HEK293T (cell line): Measurements from ENCODE around the gene BSCL2.
"Not testable (repeated sequence)": the region's sequence is repeated elsewhere in the genome, so short reads cannot be mapped to it uniquely, and the experiment has no call there.

Source experiments
- CTCF ChIA-PET: fragments of 350-600 bp; formaldehyde crosslinking; extraction: SDS; loops from one replicate; lab custom pipeline; 2021; ENCODE audit warnings: antibody characterized with exemption, inconsistent platforms; lab: Yijun Ruan, JAX
- POLR2A ChIA-PET: fragments of 350-600 bp; formaldehyde crosslinking; extraction: SDS; loops from one replicate; lab custom pipeline; 2020; ENCODE audit warnings: antibody characterized with exemption, inconsistent platforms; lab: Yijun Ruan, JAX
- DNase-seq: peaks from one replicate; pipeline ENCODE4 v3.0.0; 2012; ENCODE audit warnings: mixed read lengths; ENCODE audit errors: extremely low spot score
- ARNT ChIP-seq: fragments of 450-650 bp; IDR thresholded peaks from 2 replicates; pipeline ENCODE4 v1.6.1; 2017; ENCODE audit warnings: mild to moderate bottlenecking
- BHLHE40 ChIP-seq: fragments of 450-650 bp; IDR thresholded peaks from 2 replicates; pipeline ENCODE4 v1.6.1; 2016; ENCODE audit warnings: mild to moderate bottlenecking, moderate library complexity, borderline replicate concordance
- CTBP1 ChIP-seq: fragments of 450-650 bp; IDR thresholded peaks from 2 replicates; pipeline ENCODE4 v1.6.1; 2016; ENCODE audit warnings: borderline replicate concordance
- ELF4 ChIP-seq: fragments of 450-650 bp; IDR thresholded peaks from 2 replicates; pipeline ENCODE4 v1.6.1; 2017; ENCODE audit warnings: antibody characterized with exemption
- FOXA1 ChIP-seq: fragments of 450-650 bp; IDR thresholded peaks from 2 replicates; pipeline ENCODE4 v1.6.1; 2016; ENCODE audit warnings: mild to moderate bottlenecking
- FOXK2 ChIP-seq: fragments of 450-650 bp; IDR thresholded peaks from 2 replicates; pipeline ENCODE4 v1.6.1; 2016; ENCODE audit warnings: mild to moderate bottlenecking
- FOXM1 ChIP-seq: fragments of 450-650 bp; IDR thresholded peaks from 2 replicates; pipeline ENCODE4 v1.6.1; 2017; ENCODE audit warnings: mild to moderate bottlenecking, borderline replicate concordance
- HDGF ChIP-seq: fragments of 450-650 bp; IDR thresholded peaks from 2 replicates; pipeline ENCODE4 v1.6.1; 2017; ENCODE audit warnings: antibody characterized with exemption, borderline replicate concordance
- L3MBTL2 ChIP-seq: fragments of 450-650 bp; conservative IDR thresholded peaks from 2 replicates; pipeline ENCODE4 v1.6.1; 2016; ENCODE audit warnings: mild to moderate bottlenecking
- LEF1 ChIP-seq: fragments of 450-650 bp; IDR thresholded peaks from 2 replicates; pipeline ENCODE4 v1.6.1; 2017; ENCODE audit warnings: mild to moderate bottlenecking, borderline replicate concordance
- NFRKB ChIP-seq: fragments of 450-650 bp; IDR thresholded peaks from 2 replicates; pipeline ENCODE4 v1.6.1; 2016; ENCODE audit warnings: mild to moderate bottlenecking, moderate library complexity
- PKNOX1 ChIP-seq: fragments of 450-650 bp; IDR thresholded peaks from 2 replicates; pipeline ENCODE4 v1.6.1; 2016
- SP1 ChIP-seq: fragments of 450-650 bp; IDR thresholded peaks from 2 replicates; pipeline ENCODE4 v1.6.1; 2017
- SUZ12 ChIP-seq: fragments of 450-650 bp; IDR thresholded peaks from 2 replicates; pipeline ENCODE4 v1.6.1; 2016; ENCODE audit warnings: mild to moderate bottlenecking
- TARDBP ChIP-seq: fragments of 450-650 bp; IDR thresholded peaks from 2 replicates; pipeline ENCODE4 v1.6.1; 2016
- ZNF384 ChIP-seq: fragments of 450-650 bp; IDR thresholded peaks from 2 replicates; pipeline ENCODE4 v1.6.1; 2016

Gene BSCL2

GRCh38 chr11:62652161-62653006 is 54.8 kb downstream of the BSCL2 start:
- ChIA-PET POLR2A (interaction anchor here (0.6 to 5.1 kb wide), 29 partner anchors 8 to 234 kb away, joined by 3 to 90 read pairs (median 5); partner anchors contain the start of genes B3GAT3, C11orf98, CSKMT and HNRNPUL2), CTCF (no interaction called here)
- TF ChIP-seq FOXA1 (no peak), ELF4 (no peak), LEF1 (no peak), FOXK2 (no peak), PKNOX1 (no peak), TARDBP (no peak), FOXM1 (no peak), CTBP1 (no peak), L3MBTL2 (no peak), HDGF (no peak), ZNF384 (no peak), SP1 (no peak), BHLHE40 (no peak), ARNT (no peak), SUZ12 (no peak), NFRKB (no peak)

GRCh38 chr11:62650283-62650682 is 56.9 kb downstream of the BSCL2 start:
- not testable (repeated sequence) for DNase-seq
- ChIA-PET POLR2A (interaction anchor here (0.9 to 1.3 kb wide), 5 partner anchors 15 to 59 kb away, joined by 3 to 6 read pairs (median 5); partner anchors contain the start of genes C11orf98, CSKMT, LBHD1 and MTA2), CTCF (interaction anchor here (1.0 kb wide), 1 partner anchor 97 kb away, joined by 3 read pairs; no protein-coding TSS in a partner anchor)

More at GRCh38 chr11:62652161-62653006, 54.8 kb downstream of the BSCL2 start:
- no peak for DNase-seq

- CTCF ChIA-PET = interaction anchor here (1.0 kb wide), 1 partner anchor 96 kb away, joined by 3 read pairs; no protein-coding TSS in a partner anchor
- POLR2A ChIA-PET = interaction anchor here (0.9 to 4.3 kb wide), 7 partner anchors 15 to 192 kb away, joined by 3 to 33 read pairs (median 4); partner anchors contain the start of genes C11orf98, CSKMT, LBHD1 and MTA2
- no peak for TF ChIP-seq NFRKB
- no peak for TF ChIP-seq ARNT
- no peak for TF ChIP-seq TARDBP
- TF ChIP-seq LEF1 = no peak
- TF ChIP-seq BHLHE40 = no peak
- no peak for TF ChIP-seq FOXA1
- no peak for TF ChIP-seq HDGF
- no peak for TF ChIP-seq SP1
- TF ChIP-seq FOXM1 = no peak
- TF ChIP-seq PKNOX1 = no peak
- no peak for TF ChIP-seq ZNF384
- no peak for TF ChIP-seq L3MBTL2
- TF ChIP-seq SUZ12 = no peak
- no peak for TF ChIP-seq FOXK2
- no peak for TF ChIP-seq ELF4
- no peak for DNase-seq
These were observed 57.7 kb downstream of the BSCL2 start for GRCh38 chr11:62649486-62649885.

- CTCF ChIA-PET = no interaction called here
- no peak for DNase-seq
- TF ChIP-seq L3MBTL2 = no peak
- no peak for TF ChIP-seq FOXM1
- no peak for TF ChIP-seq ELF4
- no peak for TF ChIP-seq LEF1
- TF ChIP-seq SP1 = no peak
- TF ChIP-seq FOXK2 = no peak
- no peak for TF ChIP-seq FOXA1
- TF ChIP-seq PKNOX1 = no peak
- TF ChIP-seq NFRKB = no peak
- TF ChIP-seq ARNT = no peak
- TF ChIP-seq HDGF = no peak
- no peak for TF ChIP-seq BHLHE40
- no peak for TF ChIP-seq ZNF384
- TF ChIP-seq TARDBP = no peak
- TF ChIP-seq CTBP1 = no peak
- no peak for TF ChIP-seq SUZ12
- POLR2A ChIA-PET = interaction anchor here (1.0 to 4.3 kb wide), 6 partner anchors 16 to 192 kb away, joined by 3 to 33 read pairs (median 4); partner anchors contain the start of genes C11orf98, CSKMT, LBHD1 and MTA2
These were observed 58.3 kb downstream of the BSCL2 start for GRCh38 chr11:62648967-62649364.

GRCh38 chr11:62648185-62648966 is 58.8 kb downstream of the BSCL2 start:
- CTCF ChIA-PET = no interaction called here

More at GRCh38 chr11:62648185-62648966, 58.8 kb downstream of the BSCL2 start:
- no peak for DNase-seq
- TF ChIP-seq ZNF384 (no peak), HDGF (no peak), FOXK2 (no peak), SUZ12 (no peak), LEF1 (no peak), ELF4 (no peak), NFRKB (no peak), L3MBTL2 (no peak), CTBP1 (no peak), PKNOX1 (no peak), BHLHE40 (no peak), FOXA1 (no peak), FOXM1 (no peak)
- POLR2A ChIA-PET = interaction anchor here (1.0 to 4.3 kb wide), 7 partner anchors 17 to 193 kb away, joined by 3 to 33 read pairs (median 4); partner anchors contain the start of genes B3GAT3, C11orf98, CSKMT and LBHD1
